Esophagus muscularis mucosa (tissue), 4 donors: ENCODE data around the gene CNGA3. TPM values are rescaled to one million over a fixed set of nuclear protein-coding genes. Genes with fewer than 3 reads are reported as not detected.

Experiments
- DNase-seq: peaks from one replicate; pipeline ENCODE4 v3.0.0-alpha.2; 2017; ENCODE audit errors: extremely low spot score
- H3K27ac ChIP-seq, 4 donors: fragments of 200-600 bp; sonication (generic); replicated peaks in 1 of 4; 1 replicate in 3 of 4; 2 replicates in 1 of 4; pipeline ENCODE4 v1.5.1; 2016 to 2019; ENCODE audit warnings: mild to moderate bottlenecking in 1 of 4
- H3K27me3 ChIP-seq, 4 donors: fragments of 200-600 bp; sonication (generic); one replicate each; pipeline versions ENCODE4 v1.5.1 to v1.6.0; 2016 to 2019
- H3K36me3 ChIP-seq, 4 donors: fragments of 200-600 bp; sonication (generic); one replicate each; pipeline ENCODE4 v1.5.1; 2016 to 2019
- H3K4me1 ChIP-seq, 4 donors: fragments of 200-600 bp; sonication (generic); one replicate each; pipeline ENCODE4 v1.5.1; 2016 to 2019
- H3K4me3 ChIP-seq, 4 donors: fragments of 200-600 bp; sonication (generic); 1 replicate in 2 of 4; 2 replicates in 2 of 4; pipeline ENCODE4 v1.5.1; 2016 to 2019; ENCODE audit warnings: mild to moderate bottlenecking in 4 of 4, moderate library complexity in 1 of 4
- H3K9me3 ChIP-seq, 4 donors: fragments of 200-600 bp; sonication (generic); 1 replicate in 3 of 4; 2 replicates in 1 of 4; pipeline ENCODE4 v1.5.1; 2016 to 2019
- CTCF ChIP-seq, 3 experiments: fragments of 200-600 bp in 2 of 3; fragments of 450-650 bp in 1 of 3; sonication (generic) in 2 of 3; IDR thresholded peaks; one replicate each; pipeline ENCODE4 v1.5.1; 2017 to 2019; ENCODE audit warnings: antibody characterized with exemption in 3 of 3, mild to moderate bottlenecking in 2 of 3, moderate library complexity in 1 of 3
- EP300 ChIP-seq: sonication (generic); formaldehyde crosslinking; IDR thresholded peaks from one replicate; pipeline ENCODE4 v1.6.1; 2017; ENCODE audit warnings: antibody characterized with exemption
- POLR2A ChIP-seq: fragments of 450-650 bp; IDR thresholded peaks from one replicate; pipeline ENCODE4 v1.6.1; 2017; ENCODE audit warnings: antibody characterized with exemption, moderate library complexity, mild to moderate bottlenecking, low read depth
- POLR2AphosphoS5 ChIP-seq, 2 donors: sonication (generic); formaldehyde crosslinking; IDR thresholded peaks; one replicate each; pipeline ENCODE4 v1.6.1; 2017; ENCODE audit warnings: antibody characterized with exemption in 2 of 2
- whole genome bisulfite sequencing: methylation state at CpG from one replicate; pipeline ENCODE4 v1.1.5; 2018; 5-methylcytosine and 5-hydroxymethylcytosine counted together
- intact Hi-C: fragments of 100-400 bp; cut with DNase I; formaldehyde crosslinking; loops from one replicate; pipeline ENCODE4 v1.15.1; 2023
- total RNA-seq, 4 donors: library from RNA; depleted of rRNA; stranded (reverse); fragments of >200 nt; gene quantifications; one replicate each; pipeline versions ENCODE4 v1.1.0 to v1.2.1, GENCODE V29; 2016

Gene CNGA3
- total RNA-seq, 4 donors from 2014 or later = 2.5 to 13.7 (median 6.6) TPM

GRCh38 chr2:98324181-98324580, 22.1 kb upstream of the CNGA3 start:
- peaks cover 0 to 26% (median 21%) of the 10 kb centered on the region in 4 donors for H3K9me3 ChIP-seq
- H3K27ac ChIP-seq = no peak overlapping the region
- H3K27me3 ChIP-seq = no peaks in the 10 kb centered on the region
- no peaks in the 10 kb centered on the region for H3K4me1 ChIP-seq
- H3K4me3 ChIP-seq = no peak overlapping the region
- H3K36me3 ChIP-seq = no peaks in the 10 kb centered on the region
- 85% methylated on average over 2 of the region's 2 CpGs for WGBS
- TF ChIP-seq EP300 = no peak
- DNase-seq = peak; percentile 17
- intact Hi-C loops = no loop called here

GRCh38 chr2:98327776-98328175, 18.5 kb upstream of the CNGA3 start:
- no peaks in the 10 kb centered on the region for H3K27me3 ChIP-seq
- H3K27ac ChIP-seq = no peak overlapping the region
- DNase-seq = peak; percentile 53
- 92% methylated on average over 4 of the region's 4 CpGs for WGBS
- H3K9me3 ChIP-seq = peaks cover 0 to 13% (median 3%) of the 10 kb centered on the region in 4 donors
- no peak for TF ChIP-seq POLR2A
- no peak for TF ChIP-seq CTCF (IDR thresholded peaks at IDR 0.05)
- TF ChIP-seq EP300 = no peak
- no peak for TF ChIP-seq POLR2AphosphoS5 (IDR thresholded peaks at IDR 0.05)
- no peak overlapping the region for H3K4me3 ChIP-seq
- H3K4me1 ChIP-seq = no peaks in the 10 kb centered on the region
- H3K36me3 ChIP-seq = no peaks in the 10 kb centered on the region
- intact Hi-C loops = no loop called here

- 80% methylated on average over 4 of the region's 4 CpGs for WGBS
Observed at GRCh38 chr2:98329549-98329948, 16.7 kb upstream of the CNGA3 start.

GRCh38 chr2:98332989-98333388, 13.3 kb upstream of the CNGA3 start:
- Histone ChIP-seq H3K4me1 (peaks cover 0 to 12% (median 3%) of the 10 kb centered on the region in 4 donors), H3K4me3 (no peak overlapping the region), H3K27ac (no peak overlapping the region), H3K36me3 (no peaks in the 10 kb centered on the region), H3K9me3 (peaks cover 0 to 7% (median 0%) of the 10 kb centered on the region in 4 donors), H3K27me3 (no peaks in the 10 kb centered on the region)
- WGBS = 85% methylated on average over 5 of the region's 5 CpGs
- no peak for TF ChIP-seq CTCF (IDR thresholded peaks at IDR 0.05)
- no peak for TF ChIP-seq POLR2A
- TF ChIP-seq EP300 = no peak
- no peak for TF ChIP-seq POLR2AphosphoS5 (IDR thresholded peaks at IDR 0.05)
- intact Hi-C loops = no loop called here
- DNase-seq = peak; percentile 57

More at GRCh38 chr2:98329549-98329948, 16.7 kb upstream of the CNGA3 start:
- Histone ChIP-seq H3K4me1 (peaks cover 0 to 10% (median 2%) of the 10 kb centered on the region in 4 donors), H3K27me3 (no peaks in the 10 kb centered on the region), H3K9me3 (peaks cover 0 to 7% (median 0%) of the 10 kb centered on the region in 4 donors), H3K27ac (no peak overlapping the region), H3K36me3 (no peaks in the 10 kb centered on the region), H3K4me3 (no peak overlapping the region)
- TF ChIP-seq EP300 (no peak), POLR2AphosphoS5 (IDR thresholded peaks at IDR 0.05) (no peak), POLR2A (no peak), CTCF (IDR thresholded peaks at IDR 0.05) (no peak)
- no peak for DNase-seq
- intact Hi-C loops = no loop called here

- Histone ChIP-seq H3K9me3 (peaks cover 0 to 4% (median 0%) of the 10 kb centered on the region in 4 donors), H3K4me3 (no peak overlapping the region), H3K27ac (no peak overlapping the region), H3K4me1 (peaks cover 0 to 12% (median 3%) of the 10 kb centered on the region in 4 donors), H3K36me3 (no peaks in the 10 kb centered on the region), H3K27me3 (no peaks in the 10 kb centered on the region)
- TF ChIP-seq CTCF (IDR thresholded peaks at IDR 0.05) (no peak), POLR2AphosphoS5 (IDR thresholded peaks at IDR 0.05) (no peak), EP300 (no peak), POLR2A (no peak)
- DNase-seq = no peak
- intact Hi-C loops = no loop called here
- WGBS = 40% methylated on average over 2 of the region's 2 CpGs
Observed at GRCh38 chr2:98333922-98334321, 12.3 kb upstream of the CNGA3 start.
